Ishikawa (cell line): ENCODE data around the gene EDIL3.

Experiments
- CEBPB ChIP-seq: IDR thresholded peaks from 2 replicates; pipeline ENCODE4 v1.6.1; 2012
- CREB1 ChIP-seq: IDR thresholded peaks from 2 replicates; pipeline ENCODE4 v1.6.1; 2012; ENCODE audit warnings: low read depth
- EGR1 ChIP-seq: IDR thresholded peaks from 2 replicates; pipeline ENCODE4 v1.6.1; 2012
- EP300 ChIP-seq: IDR thresholded peaks from 2 replicates; pipeline ENCODE4 v1.6.1; 2012; ENCODE audit warnings: borderline replicate concordance
- FOXM1 ChIP-seq: IDR thresholded peaks from 2 replicates; pipeline ENCODE4 v1.6.1; 2012; ENCODE audit warnings: low read depth, borderline replicate concordance
- NFIC ChIP-seq: IDR thresholded peaks from 2 replicates; pipeline ENCODE4 v1.6.1; 2012
- RAD21 ChIP-seq: IDR thresholded peaks from 2 replicates; pipeline ENCODE4 v1.6.1; 2012; ENCODE audit warnings: low read depth
- TAF1 ChIP-seq: IDR thresholded peaks from 2 replicates; pipeline ENCODE4 v1.6.1; 2012; ENCODE audit warnings: low read depth, mild to moderate bottlenecking
- TCF12 ChIP-seq: IDR thresholded peaks from 2 replicates; pipeline ENCODE4 v1.6.1; 2012; ENCODE audit warnings: low read depth
- TEAD4 ChIP-seq: IDR thresholded peaks from 2 replicates; pipeline ENCODE4 v1.6.1; 2012
- YY1 ChIP-seq: IDR thresholded peaks from 2 replicates; pipeline ENCODE4 v1.6.1; 2012; ENCODE audit warnings: low read depth
- ZBTB7A ChIP-seq: IDR thresholded peaks from 2 replicates; pipeline ENCODE4 v1.6.1; 2012; ENCODE audit warnings: low read depth
- TF ChIP-seq, protein P1 (sequence below): IDR thresholded peaks from 2 replicates; pipeline ENCODE4 v1.6.1; 2012; ENCODE audit warnings: low read depth, mild to moderate bottlenecking
- TF ChIP-seq, protein P2 (sequence below): IDR thresholded peaks from 2 replicates; pipeline ENCODE4 v1.6.1; 2012
- TF ChIP-seq, protein P3 (sequence below): IDR thresholded peaks from 2 replicates; pipeline ENCODE4 v1.6.1; 2012

Gene EDIL3

DNA sequence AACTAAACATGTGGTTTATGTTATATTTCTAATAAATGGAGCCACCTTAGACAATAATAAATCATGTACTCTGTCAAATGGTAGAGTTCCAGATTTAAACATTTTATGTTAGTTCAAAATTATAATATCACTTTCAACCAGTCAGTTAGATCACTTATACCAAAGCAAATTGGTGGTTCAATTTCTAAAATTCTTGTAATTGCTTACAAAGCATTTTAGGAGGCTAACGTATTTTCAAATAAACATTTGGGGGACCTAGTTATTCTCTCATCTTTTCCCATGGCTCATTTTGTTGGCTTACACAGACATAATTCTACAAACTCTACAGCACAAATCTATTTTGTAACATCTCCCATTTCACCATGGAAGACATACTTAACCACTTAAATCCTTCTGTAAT, 39.9 kb downstream of the EDIL3 start:
- TF ChIP-seq, protein P1, sequence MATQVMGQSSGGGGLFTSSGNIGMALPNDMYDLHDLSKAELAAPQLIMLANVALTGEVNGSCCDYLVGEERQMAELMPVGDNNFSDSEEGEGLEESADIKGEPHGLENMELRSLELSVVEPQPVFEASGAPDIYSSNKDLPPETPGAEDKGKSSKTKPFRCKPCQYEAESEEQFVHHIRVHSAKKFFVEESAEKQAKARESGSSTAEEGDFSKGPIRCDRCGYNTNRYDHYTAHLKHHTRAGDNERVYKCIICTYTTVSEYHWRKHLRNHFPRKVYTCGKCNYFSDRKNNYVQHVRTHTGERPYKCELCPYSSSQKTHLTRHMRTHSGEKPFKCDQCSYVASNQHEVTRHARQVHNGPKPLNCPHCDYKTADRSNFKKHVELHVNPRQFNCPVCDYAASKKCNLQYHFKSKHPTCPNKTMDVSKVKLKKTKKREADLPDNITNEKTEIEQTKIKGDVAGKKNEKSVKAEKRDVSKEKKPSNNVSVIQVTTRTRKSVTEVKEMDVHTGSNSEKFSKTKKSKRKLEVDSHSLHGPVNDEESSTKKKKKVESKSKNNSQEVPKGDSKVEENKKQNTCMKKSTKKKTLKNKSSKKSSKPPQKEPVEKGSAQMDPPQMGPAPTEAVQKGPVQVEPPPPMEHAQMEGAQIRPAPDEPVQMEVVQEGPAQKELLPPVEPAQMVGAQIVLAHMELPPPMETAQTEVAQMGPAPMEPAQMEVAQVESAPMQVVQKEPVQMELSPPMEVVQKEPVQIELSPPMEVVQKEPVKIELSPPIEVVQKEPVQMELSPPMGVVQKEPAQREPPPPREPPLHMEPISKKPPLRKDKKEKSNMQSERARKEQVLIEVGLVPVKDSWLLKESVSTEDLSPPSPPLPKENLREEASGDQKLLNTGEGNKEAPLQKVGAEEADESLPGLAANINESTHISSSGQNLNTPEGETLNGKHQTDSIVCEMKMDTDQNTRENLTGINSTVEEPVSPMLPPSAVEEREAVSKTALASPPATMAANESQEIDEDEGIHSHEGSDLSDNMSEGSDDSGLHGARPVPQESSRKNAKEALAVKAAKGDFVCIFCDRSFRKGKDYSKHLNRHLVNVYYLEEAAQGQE, result no peak
- TF ChIP-seq TAF1 (no peak), YY1 (no peak), EGR1 (no peak), NFIC (no peak), FOXM1 (no peak)
- TF ChIP-seq, protein P2, sequence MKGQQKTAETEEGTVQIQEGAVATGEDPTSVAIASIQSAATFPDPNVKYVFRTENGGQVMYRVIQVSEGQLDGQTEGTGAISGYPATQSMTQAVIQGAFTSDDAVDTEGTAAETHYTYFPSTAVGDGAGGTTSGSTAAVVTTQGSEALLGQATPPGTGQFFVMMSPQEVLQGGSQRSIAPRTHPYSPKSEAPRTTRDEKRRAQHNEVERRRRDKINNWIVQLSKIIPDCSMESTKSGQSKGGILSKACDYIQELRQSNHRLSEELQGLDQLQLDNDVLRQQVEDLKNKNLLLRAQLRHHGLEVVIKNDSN, result no peak
- TF ChIP-seq, protein P3, sequence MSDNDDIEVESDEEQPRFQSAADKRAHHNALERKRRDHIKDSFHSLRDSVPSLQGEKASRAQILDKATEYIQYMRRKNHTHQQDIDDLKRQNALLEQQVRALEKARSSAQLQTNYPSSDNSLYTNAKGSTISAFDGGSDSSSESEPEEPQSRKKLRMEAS, result no peak

DNA sequence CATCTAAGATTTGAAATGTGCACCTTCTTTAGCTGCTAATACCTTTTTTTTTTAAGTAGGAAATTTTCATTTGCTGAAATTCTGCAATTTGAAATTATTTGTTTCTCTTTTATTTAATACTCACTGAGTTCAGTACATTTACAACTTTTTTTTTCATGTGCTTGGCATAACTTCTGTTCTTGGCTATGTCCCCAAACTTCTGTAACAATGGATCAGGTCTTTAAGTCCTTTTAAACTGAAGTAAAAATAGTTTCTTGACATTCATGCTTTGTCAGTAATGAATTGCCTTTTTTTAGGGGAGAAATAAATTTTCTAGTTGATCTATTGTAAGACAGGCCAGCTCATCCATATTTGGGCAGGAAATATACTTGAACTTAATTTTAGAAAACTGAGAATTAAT, 41.5 kb downstream of the EDIL3 start:
- TF ChIP-seq, protein P3, result no peak
- TF ChIP-seq TAF1 (no peak), TEAD4 (no peak), FOXM1 (no peak), CREB1 (no peak), NFIC (no peak), TCF12 (no peak), CEBPB (no peak), ZBTB7A (no peak), EP300 (no peak), EGR1 (no peak), RAD21 (no peak)
- TF ChIP-seq, protein P2, result no peak
- TF ChIP-seq, protein P1, result no peak

DNA sequence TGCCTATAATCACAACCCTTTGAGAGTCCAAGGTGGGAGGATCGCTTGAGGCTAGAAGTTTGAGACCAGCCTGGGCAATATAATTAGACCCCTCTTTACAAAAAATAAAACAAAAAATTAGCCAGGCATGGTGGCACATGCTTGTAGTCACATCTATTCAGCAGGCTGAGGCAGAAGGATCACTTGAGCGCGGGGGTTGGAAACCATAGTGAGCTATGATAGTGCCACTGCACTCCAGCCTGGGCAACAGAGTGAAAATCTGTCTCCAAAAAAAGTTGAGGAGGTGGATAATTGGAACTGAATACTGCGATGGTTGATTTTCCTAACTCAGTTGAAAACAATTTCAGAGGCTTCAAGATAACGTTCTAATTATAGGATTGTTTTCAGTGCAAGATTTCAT, 52.6 kb downstream of the EDIL3 start:
- no peak for TF ChIP-seq YY1
- no peak for TF ChIP-seq TEAD4
- no peak for TF ChIP-seq CEBPB
- TF ChIP-seq RAD21, result no peak
- no peak for TF ChIP-seq EP300
- TF ChIP-seq, protein P2, result no peak
- TF ChIP-seq, protein P3, result no peak
- TF ChIP-seq, protein P1, result no peak
- no peak for TF ChIP-seq ZBTB7A
- no peak for TF ChIP-seq FOXM1

DNA sequence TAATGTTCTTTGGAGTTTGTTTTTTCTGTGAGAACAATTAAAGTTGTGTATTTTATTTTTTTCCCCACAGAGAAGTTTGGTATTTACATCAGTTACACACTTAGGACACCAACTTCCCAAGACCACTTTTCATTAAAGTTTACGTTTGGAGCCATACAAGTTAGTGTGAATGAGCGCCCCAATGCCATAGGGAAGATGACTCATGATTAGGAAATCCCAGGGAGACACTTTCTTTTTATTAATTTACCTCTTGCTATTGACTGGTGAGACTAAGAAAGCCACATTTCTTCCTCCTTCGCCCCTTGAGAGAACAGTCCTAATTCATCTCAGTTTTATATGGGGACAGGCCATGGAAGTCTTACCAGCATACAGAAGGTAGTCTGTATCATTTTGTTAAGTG, 57.1 kb downstream of the EDIL3 start:
- no peak for TF ChIP-seq NFIC
- TF ChIP-seq, protein P1, result no peak
- no peak for TF ChIP-seq CREB1
- TF ChIP-seq FOXM1, result no peak
- TF ChIP-seq, protein P3, result no peak
- no peak for TF ChIP-seq EGR1
- TF ChIP-seq ZBTB7A, result no peak
- TF ChIP-seq, protein P2, result no peak
- no peak for TF ChIP-seq RAD21
- TF ChIP-seq YY1, result no peak
- no peak for TF ChIP-seq EP300
- no peak for TF ChIP-seq TAF1
- TF ChIP-seq TEAD4, result no peak
- no peak for TF ChIP-seq TCF12
- TF ChIP-seq CEBPB, result no peak
